GM12878 (cell line): ENCODE measurements around the gene MMP12.

ENCODE experiments used
- CREB1 ChIP-seq: IDR thresholded peaks from 2 replicates; pipeline ENCODE4 v1.6.1; 2012; ENCODE audit warnings: low read depth, mild to moderate bottlenecking, inconsistent platforms
- EGR1 ChIP-seq, 2 experiments: IDR thresholded peaks; 1 replicate in 1 of 2; 2 replicates in 1 of 2; pipeline ENCODE4 v1.6.1; 2011 to 2012; ENCODE audit warnings: low read depth in 2 of 2, low read length in 2 of 2, borderline replicate concordance in 1 of 2, mild to moderate bottlenecking in 1 of 2, moderate library complexity in 1 of 2
- KLF5 ChIP-seq: fragments of 450-650 bp; IDR thresholded peaks from 2 replicates; pipeline ENCODE4 v1.6.1; 2014; ENCODE audit warnings: mild to moderate bottlenecking; ENCODE audit not compliant: partially characterized antibody
- POLR2A ChIP-seq: IDR thresholded peaks from 2 replicates; pipeline ENCODE4 v1.6.1; 2011; ENCODE audit warnings: low read depth, mild to moderate bottlenecking, low read length
- POLR2AphosphoS5 ChIP-seq: IDR thresholded peaks from 2 replicates; pipeline ENCODE4 v1.6.1; 2011; ENCODE audit warnings: mild to moderate bottlenecking, low read length, inconsistent platforms
- RAD21 ChIP-seq: IDR thresholded peaks from 2 replicates; pipeline ENCODE4 v1.6.1; 2011; ENCODE audit warnings: mild to moderate bottlenecking, low read depth, low read length, moderate library complexity; ENCODE audit not compliant: insufficient read depth
- SP1 ChIP-seq: IDR thresholded peaks from one replicate; pipeline ENCODE4 v1.6.1; 2011; ENCODE audit warnings: low read depth, low read length
- ZBTB33 ChIP-seq: fragments of 450-650 bp; IDR thresholded peaks from 2 replicates; pipeline ENCODE4 v1.6.1; 2017; ENCODE audit warnings: mild to moderate bottlenecking
- ZBTB40 ChIP-seq: fragments of 450-650 bp; IDR thresholded peaks from 2 replicates; pipeline ENCODE4 v1.6.1; 2016; ENCODE audit warnings: mild to moderate bottlenecking, moderate library complexity, borderline replicate concordance
- ZNF207 ChIP-seq: fragments of 450-650 bp; IDR thresholded peaks from 2 replicates; pipeline ENCODE4 v1.6.1; 2014; ENCODE audit warnings: antibody characterized with exemption, mild to moderate bottlenecking, borderline replicate concordance
- TF ChIP-seq, protein P1 (sequence below), 3 experiments: IDR thresholded peaks in 2 of 3; conservative IDR thresholded peaks in 1 of 3; 2 replicates each; pipeline ENCODE4 v1.5.1; 2011; ENCODE audit warnings: low read depth in 3 of 3, low read length in 3 of 3, mild to moderate bottlenecking in 3 of 3, control low read depth in 2 of 3, moderate library complexity in 2 of 3, inconsistent platforms in 1 of 3, mixed read lengths in 1 of 3; ENCODE audit not compliant: control insufficient read depth in 2 of 3, insufficient read depth in 1 of 3; ENCODE audit errors: extremely low read depth in 1 of 3
- TF ChIP-seq, protein P2 (sequence below): IDR thresholded peaks from 2 replicates; pipeline ENCODE4 v1.6.1; 2012; ENCODE audit warnings: low read length, inconsistent platforms
- TF ChIP-seq, protein P3 (sequence below): fragments of 450-650 bp; IDR thresholded peaks from 2 replicates; pipeline ENCODE4 v1.6.1; 2016; ENCODE audit warnings: mild to moderate bottlenecking

DNA sequence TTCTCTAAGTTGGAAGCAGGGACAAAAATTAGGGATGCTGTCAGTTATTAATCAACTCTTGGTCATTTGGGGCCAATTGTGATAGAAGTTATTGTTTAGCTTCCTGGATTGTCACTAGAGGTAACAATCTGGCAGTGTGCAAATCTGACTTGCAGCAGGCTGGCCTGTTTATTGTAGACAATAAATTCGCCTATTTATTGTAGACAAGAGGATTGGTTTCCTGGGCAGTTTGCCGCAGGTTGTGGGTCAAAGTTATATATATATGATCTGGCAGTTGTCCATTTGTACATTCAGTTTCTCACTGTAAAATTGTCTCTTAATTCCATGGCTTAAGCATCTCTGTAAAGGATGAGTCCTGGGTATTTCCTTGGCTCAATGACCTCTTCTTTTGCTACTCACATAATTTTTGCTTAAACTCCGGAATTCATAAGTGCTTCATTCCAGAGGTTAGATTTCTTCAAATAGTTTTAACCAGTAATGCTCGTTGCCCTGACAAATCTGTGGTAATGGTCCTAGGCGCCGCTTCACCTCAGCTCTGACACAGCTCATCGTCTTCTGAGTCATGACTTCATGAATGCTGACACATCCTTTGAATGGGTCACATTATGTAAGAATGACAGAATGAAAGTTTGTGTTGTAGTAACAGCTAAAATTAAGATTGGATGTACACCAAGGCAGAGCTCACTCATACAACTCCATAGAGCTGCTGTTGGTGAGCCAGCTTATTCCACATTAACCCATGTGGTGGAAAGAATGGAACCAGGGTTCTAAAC is 23.6 kb downstream of the MMP12 start:
- TF ChIP-seq, protein P1, sequence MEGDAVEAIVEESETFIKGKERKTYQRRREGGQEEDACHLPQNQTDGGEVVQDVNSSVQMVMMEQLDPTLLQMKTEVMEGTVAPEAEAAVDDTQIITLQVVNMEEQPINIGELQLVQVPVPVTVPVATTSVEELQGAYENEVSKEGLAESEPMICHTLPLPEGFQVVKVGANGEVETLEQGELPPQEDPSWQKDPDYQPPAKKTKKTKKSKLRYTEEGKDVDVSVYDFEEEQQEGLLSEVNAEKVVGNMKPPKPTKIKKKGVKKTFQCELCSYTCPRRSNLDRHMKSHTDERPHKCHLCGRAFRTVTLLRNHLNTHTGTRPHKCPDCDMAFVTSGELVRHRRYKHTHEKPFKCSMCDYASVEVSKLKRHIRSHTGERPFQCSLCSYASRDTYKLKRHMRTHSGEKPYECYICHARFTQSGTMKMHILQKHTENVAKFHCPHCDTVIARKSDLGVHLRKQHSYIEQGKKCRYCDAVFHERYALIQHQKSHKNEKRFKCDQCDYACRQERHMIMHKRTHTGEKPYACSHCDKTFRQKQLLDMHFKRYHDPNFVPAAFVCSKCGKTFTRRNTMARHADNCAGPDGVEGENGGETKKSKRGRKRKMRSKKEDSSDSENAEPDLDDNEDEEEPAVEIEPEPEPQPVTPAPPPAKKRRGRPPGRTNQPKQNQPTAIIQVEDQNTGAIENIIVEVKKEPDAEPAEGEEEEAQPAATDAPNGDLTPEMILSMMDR (IDR thresholded peaks at IDR 0.05 in 2 of 3, conservative IDR thresholded peaks at IDR 0.05 in 1 of 3; ENCODE audit: control insufficient read depth in 2 of 3, extremely low read depth in 1 of 3, insufficient read depth in 1 of 3, low read depth in 3 of 3, low read length in 3 of 3), result no peak
- no peak for TF ChIP-seq ZNF207
- TF ChIP-seq SP1, result no peak
- no peak for TF ChIP-seq ZBTB40
- no peak for TF ChIP-seq POLR2AphosphoS5
- TF ChIP-seq, protein P2, sequence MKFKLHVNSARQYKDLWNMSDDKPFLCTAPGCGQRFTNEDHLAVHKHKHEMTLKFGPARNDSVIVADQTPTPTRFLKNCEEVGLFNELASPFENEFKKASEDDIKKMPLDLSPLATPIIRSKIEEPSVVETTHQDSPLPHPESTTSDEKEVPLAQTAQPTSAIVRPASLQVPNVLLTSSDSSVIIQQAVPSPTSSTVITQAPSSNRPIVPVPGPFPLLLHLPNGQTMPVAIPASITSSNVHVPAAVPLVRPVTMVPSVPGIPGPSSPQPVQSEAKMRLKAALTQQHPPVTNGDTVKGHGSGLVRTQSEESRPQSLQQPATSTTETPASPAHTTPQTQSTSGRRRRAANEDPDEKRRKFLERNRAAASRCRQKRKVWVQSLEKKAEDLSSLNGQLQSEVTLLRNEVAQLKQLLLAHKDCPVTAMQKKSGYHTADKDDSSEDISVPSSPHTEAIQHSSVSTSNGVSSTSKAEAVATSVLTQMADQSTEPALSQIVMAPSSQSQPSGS, result no peak
- no peak for TF ChIP-seq CREB1
- no peak for TF ChIP-seq KLF5
- TF ChIP-seq EGR1 (IDR thresholded peaks at IDR 0.05; ENCODE audit: borderline replicate concordance in 1 of 2, low read depth in 2 of 2, low read length in 2 of 2), result no peak
- TF ChIP-seq, protein P3, sequence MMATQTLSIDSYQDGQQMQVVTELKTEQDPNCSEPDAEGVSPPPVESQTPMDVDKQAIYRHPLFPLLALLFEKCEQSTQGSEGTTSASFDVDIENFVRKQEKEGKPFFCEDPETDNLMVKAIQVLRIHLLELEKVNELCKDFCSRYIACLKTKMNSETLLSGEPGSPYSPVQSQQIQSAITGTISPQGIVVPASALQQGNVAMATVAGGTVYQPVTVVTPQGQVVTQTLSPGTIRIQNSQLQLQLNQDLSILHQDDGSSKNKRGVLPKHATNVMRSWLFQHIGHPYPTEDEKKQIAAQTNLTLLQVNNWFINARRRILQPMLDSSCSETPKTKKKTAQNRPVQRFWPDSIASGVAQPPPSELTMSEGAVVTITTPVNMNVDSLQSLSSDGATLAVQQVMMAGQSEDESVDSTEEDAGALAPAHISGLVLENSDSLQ, result no peak
- TF ChIP-seq RAD21, result no peak
- TF ChIP-seq POLR2A, result no peak
- TF ChIP-seq ZBTB33, result no peak
